Gastrocnemius medialis (tissue), 4 donors: ENCODE data around the gene STRIT1.

ENCODE experiments used
- CTCF ChIP-seq, 5 experiments: fragments of 450-650 bp in 3 of 5; fragments of 200-600 bp in 2 of 5; sonication (generic) in 2 of 5; IDR thresholded peaks in 4 of 5; conservative IDR thresholded peaks in 1 of 5; 1 replicate in 4 of 5; 2 replicates in 1 of 5; pipeline ENCODE4 v1.5.1; 2016 to 2019; ENCODE audit warnings: antibody characterized with exemption in 5 of 5, mild to moderate bottlenecking in 3 of 5, moderate library complexity in 3 of 5
- POLR2A ChIP-seq, 2 donors: fragments of 450-650 bp; IDR thresholded peaks; one replicate each; pipeline ENCODE4 v1.6.1; 2017; ENCODE audit warnings: antibody characterized with exemption in 2 of 2, mild to moderate bottlenecking in 2 of 2, moderate library complexity in 2 of 2

- TF ChIP-seq CTCF (IDR thresholded peaks at IDR 0.05 in 4 of 5, conservative IDR thresholded peaks at IDR 0.05 in 1 of 5) (no peak), POLR2A (IDR thresholded peaks at IDR 0.05) (no peak)
Measured at GRCh38 chr3:155304394-155304793, 10.9 kb upstream of the STRIT1 start.
